ENCODE measurements around the gene CD69.

The CD69 gene

GRCh38 chr12:9731393-9731792 is 29.3 kb downstream of the CD69 start:
- ATAC-seq = no peak
- TF ChIP-seq ZNF565 (CRISPR knock-in tag; conservative IDR thresholded peaks at IDR 0.05; ENCODE audit: low read depth) (no peak), POU6F1 (CRISPR knock-in tag; IDR thresholded peaks at IDR 0.05; ENCODE audit: borderline replicate concordance, low read depth) (no peak), ESRRG (CRISPR knock-in tag; IDR thresholded peaks at IDR 0.05) (no peak)

- TF ChIP-seq ZFP30 (CRISPR knock-in tag; IDR thresholded peaks at IDR 0.05) = no peak
- TF ChIP-seq ZNF565 (CRISPR knock-in tag; conservative IDR thresholded peaks at IDR 0.05; ENCODE audit: low read depth) = no peak
- TF ChIP-seq CSRNP3 (CRISPR knock-in tag; IDR thresholded peaks at IDR 0.05) = no peak
- TF ChIP-seq PPARA (CRISPR knock-in tag; IDR thresholded peaks at IDR 0.05; ENCODE audit: borderline replicate concordance) = no peak
Observed at GRCh38 chr12:9730591-9730990, 30.1 kb downstream of the CD69 start.

GRCh38 chr12:9730011-9730410 is 30.7 kb downstream of the CD69 start:
- ATAC-seq = no peak

More at GRCh38 chr12:9730591-9730990, 30.1 kb downstream of the CD69 start:
- ATAC-seq = no peak

GRCh38 chr12:9729082-9729481 is 31.6 kb downstream of the CD69 start:
- TF ChIP-seq SNAI2 (CRISPR knock-in tag; IDR thresholded peaks at IDR 0.05) = no peak
- TF ChIP-seq ZFP30 (CRISPR knock-in tag; IDR thresholded peaks at IDR 0.05) = no peak
- no peak for TF ChIP-seq TCF4 (CRISPR knock-in tag; IDR thresholded peaks at IDR 0.05; ENCODE audit: borderline replicate concordance)
- TF ChIP-seq ZNF8 (CRISPR knock-in tag; IDR thresholded peaks at IDR 0.05) = no peak
- TF ChIP-seq ZFP3 (CRISPR knock-in tag; IDR thresholded peaks at IDR 0.05) = no peak
- no peak for TF ChIP-seq TSHZ2 (CRISPR knock-in tag; IDR thresholded peaks at IDR 0.05)
- no peak for TF ChIP-seq BACH2 (CRISPR knock-in tag; IDR thresholded peaks at IDR 0.05; ENCODE audit: borderline replicate concordance)
- no peak for TF ChIP-seq ARNTL (CRISPR knock-in tag; IDR thresholded peaks at IDR 0.05; ENCODE audit: borderline replicate concordance, low read depth)
- TF ChIP-seq ZC3H10 (CRISPR knock-in tag; IDR thresholded peaks at IDR 0.05) = no peak
- TF ChIP-seq CSDC2 (CRISPR knock-in tag; IDR thresholded peaks at IDR 0.05) = no peak
- no peak for TF ChIP-seq CREB5 (CRISPR knock-in tag; IDR thresholded peaks at IDR 0.05; ENCODE audit: low read depth)
- no peak for TF ChIP-seq OSR1 (CRISPR knock-in tag; IDR thresholded peaks at IDR 0.05)
- TF ChIP-seq ESRRG (CRISPR knock-in tag; IDR thresholded peaks at IDR 0.05) = no peak
- TF ChIP-seq ZNF565 (CRISPR knock-in tag; conservative IDR thresholded peaks at IDR 0.05; ENCODE audit: low read depth) = no peak
- TF ChIP-seq ISL1 (CRISPR knock-in tag; IDR thresholded peaks at IDR 0.05) = no peak
- TF ChIP-seq TOX (CRISPR knock-in tag; IDR thresholded peaks at IDR 0.05; ENCODE audit: borderline replicate concordance) = no peak
- no peak for TF ChIP-seq CSRNP3 (CRISPR knock-in tag; IDR thresholded peaks at IDR 0.05)
- TF ChIP-seq PATZ1 (CRISPR knock-in tag; IDR thresholded peaks at IDR 0.05; ENCODE audit: borderline replicate concordance) = no peak
- ATAC-seq = no peak

More at GRCh38 chr12:9730011-9730410, 30.7 kb downstream of the CD69 start:
- TF ChIP-seq PATZ1 (CRISPR knock-in tag; IDR thresholded peaks at IDR 0.05; ENCODE audit: borderline replicate concordance) (no peak), CSDC2 (CRISPR knock-in tag; IDR thresholded peaks at IDR 0.05) (no peak), OSR1 (CRISPR knock-in tag; IDR thresholded peaks at IDR 0.05) (no peak), ZNF565 (CRISPR knock-in tag; conservative IDR thresholded peaks at IDR 0.05; ENCODE audit: low read depth) (no peak), ZFP30 (CRISPR knock-in tag; IDR thresholded peaks at IDR 0.05) (no peak), ZC3H10 (CRISPR knock-in tag; IDR thresholded peaks at IDR 0.05) (no peak), ZFP3 (CRISPR knock-in tag; IDR thresholded peaks at IDR 0.05) (no peak)

Measured in SK-N-SH treated with all-trans-retinoic acid at 6 μM for 48 hours (cell line).